GM21381 (cell line): ENCODE measurements around the gene TBRG4.
"Not testable (repeated sequence)": the region's sequence is repeated elsewhere in the genome, so short reads cannot be mapped to it uniquely, and the experiment has no call there.

Experiments used
- ATAC-seq: cut with Tn5 transposase; IDR thresholded peaks from one replicate; pipeline ENCODE4 v1.9.1; 2021; ENCODE audit warnings: mild to moderate bottlenecking, moderate library complexity; ENCODE audit not compliant: unreplicated experiment

The TBRG4 gene

GRCh38 chr7:45118292-45118691 is 6.8 kb upstream of the TBRG4 start:
- ATAC-seq = no peak

GRCh38 chr7:45117582-45117981 is 6.1 kb upstream of the TBRG4 start:
- no peak for ATAC-seq

GRCh38 chr7:45116048-45116447 is 4.6 kb upstream of the TBRG4 start:
- ATAC-seq = no peak

GRCh38 chr7:45114926-45115325 is 3.4 kb upstream of the TBRG4 start:
- no peak for ATAC-seq

GRCh38 chr7:45114257-45114656 is 2.8 kb upstream of the TBRG4 start:
- ATAC-seq = not testable (repeated sequence)

GRCh38 chr7:45112648-45113047 is 1.2 kb upstream of the TBRG4 start:
- no peak for ATAC-seq

GRCh38 chr7:45108863-45109262 is 2.6 kb downstream of the TBRG4 start:
- no peak for ATAC-seq

GRCh38 chr7:45107356-45107755 is 4.1 kb downstream of the TBRG4 start:
- no peak for ATAC-seq

GRCh38 chr7:45106820-45107219 is 4.7 kb downstream of the TBRG4 start:
- ATAC-seq = no peak

- ATAC-seq = no peak
Measured at GRCh38 chr7:45105588-45106188, 5.8 kb downstream of the TBRG4 start.

- no peak for ATAC-seq
Measured at GRCh38 chr7:45104844-45105587, 6.5 kb downstream of the TBRG4 start.

- ATAC-seq = no peak
Measured at GRCh38 chr7:45103958-45104843, 7.3 kb downstream of the TBRG4 start.

- ATAC-seq = no peak
Measured at GRCh38 chr7:45102785-45103712, 8.4 kb downstream of the TBRG4 start.

GRCh38 chr7:45101748-45102147 is 9.7 kb downstream of the TBRG4 start:
- no peak for ATAC-seq

GRCh38 chr7:45100761-45101480 is 10.6 kb downstream of the TBRG4 start:
- no peak for ATAC-seq

GRCh38 chr7:45099891-45100760 is 11.4 kb downstream of the TBRG4 start:
- no peak for ATAC-seq

- no peak for ATAC-seq
Measured at GRCh38 chr7:45098983-45099839, 12.3 kb downstream of the TBRG4 start.

- ATAC-seq = no peak
Measured at GRCh38 chr7:45092931-45093235, 18.6 kb downstream of the TBRG4 start.
